Activated CD8-positive, alpha-beta memory T cell treated with anti-CD3 and anti-CD28 coated beads for 24 hours (primary cell): ENCODE data around the gene A4GALT.
"Not testable (repeated sequence)": the region's sequence is repeated elsewhere in the genome, so short reads cannot be mapped to it uniquely, and the experiment has no call there.

Experiments
- DNase-seq: peaks from one replicate; pipeline ENCODE4 v3.0.0-alpha.2; 2020

The A4GALT gene

GRCh38 chr22:42720263-42721044 is at the start of gene A4GALT:
Gene A4GALT (minus strand): TSS chr22:42720870. CDS start chr22:42693951, 26,919 bp downstream.
- peak; percentile 61 for DNase-seq

- no peak for DNase-seq
Measured at GRCh38 chr22:42770448-42770726, 49.7 kb upstream of the A4GALT start.

- DNase-seq, result no peak
Measured at GRCh38 chr22:42769574-42770447, 49.1 kb upstream of the A4GALT start.

- DNase-seq, result no peak
Measured at GRCh38 chr22:42769238-42769573, 48.5 kb upstream of the A4GALT start.

- DNase-seq, result no peak
Measured at GRCh38 chr22:42768385-42769035, 47.8 kb upstream of the A4GALT start.

- DNase-seq, result no peak
Measured at GRCh38 chr22:42766860-42767259, 46.2 kb upstream of the A4GALT start.

GRCh38 chr22:42764895-42765363 is 44.3 kb upstream of the A4GALT start:
- DNase-seq, result no peak

- no peak for DNase-seq
Measured at GRCh38 chr22:42763965-42764480, 43.4 kb upstream of the A4GALT start.

- no peak for DNase-seq
Measured at GRCh38 chr22:42760806-42761565, 40.3 kb upstream of the A4GALT start.

- no peak for DNase-seq
Measured at GRCh38 chr22:42758931-42759629, 38.4 kb upstream of the A4GALT start.

GRCh38 chr22:42755553-42755952 is 34.9 kb upstream of the A4GALT start:
- not testable (repeated sequence) for DNase-seq

- not testable (repeated sequence) for DNase-seq
Measured at GRCh38 chr22:42755121-42755520, 34.5 kb upstream of the A4GALT start.

- no peak for DNase-seq
Measured at GRCh38 chr22:42754658-42755057, 34.0 kb upstream of the A4GALT start.

- DNase-seq, result no peak
Measured at GRCh38 chr22:42752912-42753311, 32.2 kb upstream of the A4GALT start.

- DNase-seq, result no peak
Measured at GRCh38 chr22:42752230-42752746, 31.6 kb upstream of the A4GALT start.

GRCh38 chr22:42750421-42750820 is 29.8 kb upstream of the A4GALT start:
- DNase-seq, result not testable (repeated sequence)

GRCh38 chr22:42747701-42748513 is 27.2 kb upstream of the A4GALT start:
- DNase-seq, result no peak

GRCh38 chr22:42745118-42745517 is 24.4 kb upstream of the A4GALT start:
- no peak for DNase-seq

GRCh38 chr22:42743501-42743991 is 22.9 kb upstream of the A4GALT start:
- no peak for DNase-seq

- no peak for DNase-seq
Measured at GRCh38 chr22:42742940-42743339, 22.3 kb upstream of the A4GALT start.

GRCh38 chr22:42740320-42740719 is 19.6 kb upstream of the A4GALT start:
- DNase-seq, result not testable (repeated sequence)
